ENCODE data around the gene TMEM254.
"Not testable (repeated sequence)": the region's sequence is repeated elsewhere in the genome, so short reads cannot be mapped to it uniquely, and the experiment has no call there.

TMEM254 gene

DNA sequence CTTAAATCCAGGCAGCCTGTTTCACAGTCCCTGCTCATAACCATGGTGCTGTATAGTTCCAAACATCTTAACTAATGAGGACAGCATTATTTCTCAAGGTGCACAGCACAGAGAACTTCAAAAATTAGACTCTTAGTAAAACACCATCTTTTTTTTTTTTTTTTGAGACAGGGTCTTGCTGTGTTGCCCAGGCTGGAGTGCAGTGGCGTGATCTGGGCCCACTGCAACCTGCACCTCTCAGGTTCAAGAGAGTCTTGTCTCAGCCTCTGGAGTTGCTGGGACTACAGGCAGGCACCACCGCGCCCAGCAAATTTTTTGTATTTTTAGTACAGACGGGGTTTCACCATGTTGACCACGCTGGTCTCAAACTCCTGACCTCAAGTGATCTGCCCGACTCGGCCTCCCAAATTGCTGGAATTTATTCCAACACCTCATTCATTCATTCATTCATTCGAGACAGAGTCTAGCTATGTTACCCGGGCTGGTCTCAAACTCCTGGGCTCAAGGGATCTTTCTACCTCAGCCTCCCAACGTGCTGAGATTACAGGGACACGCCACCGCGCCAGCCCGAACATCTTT lies 507 bp upstream of the TMEM254 start:
- DNase-seq, result no peak

- DNase-seq, result no peak
Observed at GRCh38 chr10:80079312-80079719, 851 bp downstream of the TMEM254 start.

DNA sequence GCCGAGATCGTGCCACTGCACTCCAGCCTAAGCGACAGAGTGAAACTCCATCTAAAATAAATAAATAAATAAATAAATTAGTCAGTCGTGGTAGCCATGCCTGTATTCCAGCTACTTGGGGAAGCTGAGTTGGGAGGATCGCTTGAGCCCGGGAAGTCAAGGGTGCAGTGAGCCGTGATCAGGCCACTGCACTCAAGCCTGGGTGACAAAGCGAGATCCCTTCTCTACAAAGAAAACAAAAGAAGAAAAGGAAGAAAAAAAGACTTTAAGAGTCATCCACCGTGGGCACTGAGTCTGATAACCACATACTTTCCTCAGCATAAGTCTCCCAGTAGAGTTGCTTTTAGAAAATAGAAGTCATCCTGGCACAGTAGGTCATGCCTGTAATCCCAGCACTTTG lies 2.6 kb downstream of the TMEM254 start:
- no peak for DNase-seq

DNA sequence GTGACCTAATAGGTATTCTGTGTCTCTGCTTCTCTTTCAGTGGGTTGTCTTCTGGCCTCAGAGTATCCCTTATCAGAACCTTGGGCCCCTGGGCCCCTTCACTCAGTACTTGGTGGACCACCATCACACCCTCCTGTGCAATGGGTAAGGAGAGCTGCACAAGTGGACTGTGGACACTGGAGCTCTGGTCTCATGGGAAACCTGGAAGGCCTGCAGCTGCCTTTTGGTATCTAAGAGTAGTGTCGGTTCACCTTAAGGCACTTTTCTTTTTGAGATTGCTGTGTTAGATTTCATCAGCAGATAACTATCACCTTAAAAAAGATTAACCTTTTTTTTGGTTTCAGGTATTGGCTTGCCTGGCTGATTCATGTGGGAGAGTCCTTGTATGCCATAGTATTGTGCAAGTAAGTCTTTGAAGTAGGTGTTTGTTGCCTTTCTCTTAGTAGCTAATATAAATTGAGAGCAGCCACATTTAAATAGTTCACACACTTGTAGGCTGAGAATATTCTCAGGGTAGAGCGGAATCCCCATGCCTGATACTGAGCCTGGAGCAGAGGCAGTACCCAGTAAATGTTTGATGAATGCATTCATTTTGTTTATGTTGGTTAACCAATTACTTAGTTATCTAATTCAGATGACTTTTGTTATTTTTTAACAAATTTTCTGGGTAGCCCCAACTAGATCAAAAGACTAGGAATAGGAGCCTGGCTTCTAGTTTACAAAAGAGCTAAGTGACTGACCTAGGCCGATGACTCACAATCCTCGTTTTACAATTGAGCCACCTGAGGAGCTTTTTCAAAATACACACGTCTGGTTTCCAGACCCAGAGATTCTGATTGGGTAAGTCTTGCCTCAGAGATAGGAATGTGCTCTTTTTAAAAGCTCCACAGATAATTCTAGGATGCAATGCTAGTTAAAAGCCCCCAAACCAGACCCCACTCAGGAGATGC lies 3.6 kb downstream of the TMEM254 start:
- DNase-seq, result no peak

GRCh38 chr10:80090121-80090520 lies 11.7 kb downstream of the TMEM254 start:
- no peak for DNase-seq

GRCh38 chr10:80094231-80094630 lies 15.8 kb downstream of the TMEM254 start:
- DNase-seq, result no peak

DNA sequence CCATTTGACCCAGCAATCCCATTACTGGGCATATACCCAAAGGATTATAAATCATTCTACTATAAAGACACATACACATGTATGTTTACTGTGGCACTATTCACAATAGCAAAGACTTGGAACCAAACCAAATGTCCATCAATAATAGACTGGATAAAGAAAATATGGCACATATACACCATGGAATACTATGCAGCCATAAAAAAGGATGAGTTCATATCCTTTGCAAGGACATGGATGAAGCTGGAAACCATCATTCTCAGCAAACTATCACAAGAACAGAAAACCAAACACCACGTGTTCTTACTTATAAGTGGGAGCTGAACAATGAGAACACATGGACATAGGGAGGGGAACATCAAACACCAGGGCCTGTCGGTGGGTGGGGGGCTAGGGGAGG lies 19.8 kb downstream of the TMEM254 start:
- not testable (repeated sequence) for DNase-seq

- not testable (repeated sequence) for DNase-seq
Observed at GRCh38 chr10:80099295-80099694, 20.8 kb downstream of the TMEM254 start.

DNA sequence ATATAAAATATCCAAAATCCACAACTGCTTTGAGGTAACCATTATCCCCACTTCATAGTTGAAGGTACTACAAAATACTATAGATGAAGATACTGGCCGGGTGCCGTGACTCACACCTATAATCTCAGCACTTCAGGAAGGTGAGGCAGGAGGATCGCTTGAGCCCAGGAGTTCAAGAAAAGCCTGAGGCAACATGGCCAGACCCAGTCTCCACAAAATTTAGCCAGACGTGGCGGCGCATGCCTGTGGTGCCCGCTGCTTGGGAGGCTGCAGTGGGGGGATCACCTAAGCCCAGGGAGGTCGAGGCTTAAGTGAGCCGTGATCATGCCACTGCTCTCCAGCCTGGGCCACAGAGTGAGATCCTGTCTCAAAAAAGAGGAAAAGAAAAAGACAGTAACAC lies 21.7 kb downstream of the TMEM254 start:
- DNase-seq, result no peak

GRCh38 chr10:80100861-80101695 lies 22.6 kb downstream of the TMEM254 start:
- DNase-seq, result no peak

DNA sequence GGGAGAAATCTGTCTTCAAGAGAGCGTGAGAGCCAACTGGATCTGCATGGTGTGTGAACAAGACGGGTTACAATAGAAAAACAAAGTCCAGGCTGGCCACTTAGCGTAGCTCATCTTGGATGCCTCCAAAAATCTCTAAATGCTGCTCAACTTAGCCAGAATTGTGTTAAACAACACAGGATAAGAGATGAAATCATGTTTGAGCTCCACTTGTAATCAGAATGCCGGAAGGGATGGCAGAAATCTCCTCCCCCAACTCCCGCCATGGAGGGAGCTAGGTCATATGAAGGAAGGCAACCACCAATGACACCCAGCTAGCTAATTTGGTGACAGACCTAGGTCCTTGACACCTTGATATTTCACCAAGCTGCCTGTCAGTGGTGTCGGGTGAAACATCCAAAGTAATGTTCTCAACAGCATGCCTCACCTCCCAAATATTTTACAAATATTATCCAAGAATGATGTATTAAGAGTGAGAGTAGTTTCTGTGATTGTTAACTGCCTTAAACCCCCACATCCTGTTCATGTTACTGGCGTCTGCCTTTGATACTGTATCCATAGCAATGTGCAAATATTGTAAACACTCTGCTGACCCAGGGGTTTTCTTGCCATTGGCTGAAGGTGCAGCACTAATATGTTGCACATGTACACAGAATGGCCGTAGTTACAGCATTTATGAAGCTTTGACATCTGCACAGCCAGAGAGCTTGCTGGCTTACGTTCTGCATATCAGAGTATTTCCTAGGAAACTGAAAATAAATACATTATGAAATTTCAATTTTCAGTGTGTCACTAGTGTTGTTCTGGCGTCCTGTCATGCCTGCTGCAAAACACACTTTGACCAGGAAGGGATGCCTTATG lies 25.8 kb downstream of the TMEM254 start:
- no peak for DNase-seq

DNA sequence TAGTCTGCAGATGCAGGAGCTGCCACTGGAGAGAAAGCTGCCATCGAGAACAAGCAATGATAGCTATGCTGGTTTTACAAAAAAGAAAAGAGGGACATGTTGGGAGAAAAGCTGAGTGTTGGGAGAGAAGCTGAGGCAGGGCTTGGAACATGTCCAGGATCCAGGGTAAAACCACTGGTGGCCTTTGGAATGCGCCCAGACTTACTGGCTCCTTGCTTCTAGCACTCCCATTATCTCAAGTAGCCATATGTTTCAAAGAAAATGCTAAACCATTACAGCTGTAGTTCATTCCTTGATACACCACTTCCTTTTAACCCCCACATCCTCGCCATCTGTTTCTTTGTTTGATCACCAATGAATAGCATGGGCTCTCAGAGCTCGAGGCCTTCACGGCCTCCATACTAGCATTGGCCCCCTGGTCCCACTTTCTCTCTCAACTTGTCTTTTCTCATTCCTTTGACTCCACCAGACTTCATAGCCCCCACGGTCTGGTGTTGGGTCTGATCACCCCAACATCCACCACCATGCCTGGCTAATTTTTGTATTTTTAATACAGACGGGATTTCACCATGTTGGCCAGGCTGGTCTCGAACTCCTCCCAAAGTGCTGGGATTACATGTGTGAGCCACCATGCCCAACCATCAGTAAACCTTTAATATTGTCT lies 30.2 kb downstream of the TMEM254 start:
- DNase-seq, result no peak

GRCh38 chr10:80110986-80111385 lies 32.5 kb downstream of the TMEM254 start:
- no peak for DNase-seq

- no peak for DNase-seq
Observed at GRCh38 chr10:80118669-80119068, 40.2 kb downstream of the TMEM254 start.

GRCh38 chr10:80122110-80122710 lies 43.7 kb downstream of the TMEM254 start:
- DNase-seq, result no peak

DNA sequence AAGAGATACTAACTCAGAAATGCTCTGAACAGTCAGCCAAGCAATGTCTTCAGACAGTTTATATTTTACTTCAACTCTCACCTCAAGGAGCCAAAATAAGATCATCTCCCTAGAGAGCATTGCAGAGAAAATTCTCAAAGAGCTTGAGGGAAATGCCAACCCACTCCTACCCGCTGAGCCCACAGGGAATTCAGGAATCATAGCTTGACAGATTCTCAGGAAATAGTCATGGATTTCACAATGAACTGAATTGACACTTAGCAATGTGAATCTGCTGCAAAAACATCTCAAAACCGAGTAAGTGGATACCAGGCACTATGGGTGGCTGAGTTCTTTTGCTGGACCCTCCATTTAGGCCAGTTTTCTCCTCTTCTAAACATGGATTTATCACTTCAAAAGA lies 44.3 kb downstream of the TMEM254 start:
- DNase-seq, result no peak

DNA sequence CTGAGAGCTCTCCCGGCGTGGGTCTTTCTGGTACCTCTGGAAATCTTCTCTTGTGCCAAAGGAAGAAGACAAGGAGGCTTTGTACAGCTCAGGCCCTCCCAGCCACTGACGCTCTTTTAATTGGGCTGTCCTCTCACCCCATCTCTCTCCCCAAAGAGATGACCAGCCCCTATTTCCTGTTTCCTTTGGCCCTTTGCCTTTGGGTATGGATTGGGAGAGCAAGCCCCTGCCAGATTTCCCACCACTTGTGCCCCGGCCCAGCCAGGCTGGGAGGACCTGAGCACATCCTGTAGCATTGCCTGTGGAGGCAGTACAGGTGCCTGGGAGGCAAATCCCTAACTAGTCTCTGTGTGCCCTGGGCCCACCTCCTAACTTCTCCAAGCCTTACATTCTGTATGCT lies 48.4 kb downstream of the TMEM254 start:
- DNase-seq, result no peak

- no peak for DNase-seq
Observed at GRCh38 chr10:80131499-80131901, 53.0 kb downstream of the TMEM254 start.

DNA sequence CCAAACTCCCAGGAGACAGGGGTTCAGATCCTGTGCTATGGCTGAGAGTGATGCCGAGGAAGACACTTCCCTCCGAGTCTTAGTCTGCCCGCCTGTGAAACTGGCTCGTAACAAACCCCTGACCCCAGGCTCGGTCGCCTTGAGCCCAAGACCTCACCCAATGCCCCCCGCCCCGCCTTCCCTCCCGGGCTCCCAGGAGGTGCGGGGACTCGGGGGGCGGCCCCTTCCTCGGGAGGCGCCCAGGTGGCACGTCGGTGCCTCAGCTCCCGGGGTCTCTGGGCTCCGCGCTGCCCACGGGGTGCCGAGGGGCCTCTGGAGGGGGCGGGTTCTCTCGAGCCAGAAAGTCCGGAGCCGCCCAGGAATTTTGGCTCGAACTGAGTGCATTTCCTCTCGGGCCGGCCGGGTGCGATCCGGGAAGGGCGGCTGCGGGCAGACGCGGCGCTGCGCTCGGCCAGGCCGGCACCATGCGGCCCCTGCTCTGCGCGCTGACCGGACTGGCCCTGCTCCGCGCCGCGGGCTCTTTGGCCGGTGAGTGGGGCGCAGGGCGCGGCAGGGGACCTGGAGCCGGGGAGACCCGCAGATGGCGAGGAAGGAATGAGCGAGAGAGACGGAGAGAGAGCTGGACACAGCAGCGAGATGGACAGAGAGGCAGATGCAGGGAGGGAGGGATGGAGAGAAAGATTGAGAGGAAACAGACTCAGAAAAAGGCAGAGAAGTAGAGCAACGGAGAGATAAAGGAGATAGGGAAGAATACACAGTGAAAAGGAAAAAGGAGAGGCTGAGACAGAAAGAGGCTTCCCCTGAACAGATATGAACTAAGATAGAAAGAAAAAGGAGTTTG lies 54.1 kb downstream of the TMEM254 start, which contains the start of gene PLAC9:
PLAC9 (plus strand) TSS at position 432 of the 841 bp plus-strand sequence; CDS start at position 465, 33 bp downstream.
- no peak for DNase-seq

GRCh38 chr10:80133206-80133605 lies 54.7 kb downstream of the TMEM254 start:
- DNase-seq, result no peak

Data from effector CD4-positive, alpha-beta T cell (primary cell).